HEK293T (cell line): ENCODE data around the gene SUN5.

ENCODE experiments used
- ELF4 ChIP-seq: fragments of 450-650 bp; IDR thresholded peaks from 2 replicates; pipeline ENCODE4 v1.6.1; 2017; ENCODE audit warnings: antibody characterized with exemption
- FOXK2 ChIP-seq: fragments of 450-650 bp; IDR thresholded peaks from 2 replicates; pipeline ENCODE4 v1.6.1; 2016; ENCODE audit warnings: mild to moderate bottlenecking
- SUZ12 ChIP-seq: fragments of 450-650 bp; IDR thresholded peaks from 2 replicates; pipeline ENCODE4 v1.6.1; 2016; ENCODE audit warnings: mild to moderate bottlenecking
- TARDBP ChIP-seq: fragments of 450-650 bp; IDR thresholded peaks from 2 replicates; pipeline ENCODE4 v1.6.1; 2016
- ZNF384 ChIP-seq: fragments of 450-650 bp; IDR thresholded peaks from 2 replicates; pipeline ENCODE4 v1.6.1; 2016

GRCh38 chr20:33025318-33025876, 21.2 kb upstream of the SUN5 start:
- TF ChIP-seq ELF4 (no peak), SUZ12 (no peak), TARDBP (no peak), FOXK2 (no peak), ZNF384 (no peak)
